HG03135 (cell line): ENCODE data around the gene GRAMD2B.
"Not testable (repeated sequence)": the region's sequence is repeated elsewhere in the genome, so short reads cannot be mapped to it uniquely, and the experiment has no call there.

Experiments used
- ATAC-seq: cut with Tn5 transposase; IDR thresholded peaks from one replicate; pipeline ENCODE4 v1.9.1; 2021; ENCODE audit warnings: mild to moderate bottlenecking, moderate library complexity; ENCODE audit not compliant: unreplicated experiment

GRAMD2B gene

DNA sequence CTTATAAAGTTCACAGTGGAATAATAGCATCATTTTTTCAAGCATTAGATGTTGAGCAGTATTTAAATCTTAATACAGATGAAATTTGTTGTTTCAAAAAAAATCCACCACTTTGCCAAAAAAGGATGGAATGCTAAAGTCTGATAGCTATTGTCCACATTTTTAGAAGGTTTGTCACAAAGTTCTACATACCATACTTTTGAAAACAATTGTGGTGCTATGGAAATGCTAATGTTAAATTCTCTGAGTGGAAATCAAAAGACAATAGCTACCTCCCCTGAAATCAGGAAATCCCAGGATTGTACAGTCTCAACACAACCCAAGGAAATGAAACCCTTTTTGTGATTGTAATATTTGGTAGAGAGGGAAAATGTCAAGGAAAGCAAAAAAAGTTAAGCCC lies 19.3 kb upstream of the GRAMD2B start:
- no peak for ATAC-seq

DNA sequence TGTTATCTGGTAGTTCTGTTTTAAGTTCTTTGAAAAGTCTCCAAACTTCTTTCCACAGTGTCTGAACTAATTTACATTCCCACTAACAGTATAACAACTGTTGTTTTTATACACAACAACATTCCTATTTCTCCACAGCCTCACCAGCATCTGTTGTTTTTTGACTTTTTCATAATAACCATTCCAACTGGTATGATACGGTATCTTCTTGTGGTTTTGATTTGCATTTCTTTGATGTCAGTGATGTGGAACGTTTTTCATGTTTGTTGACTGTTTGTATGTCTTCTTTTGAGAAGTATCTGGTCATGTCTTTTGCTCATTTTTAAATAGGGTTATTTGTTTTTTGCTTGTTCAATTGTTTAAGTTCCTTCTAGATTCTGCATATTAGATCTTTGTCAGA lies 12.6 kb upstream of the GRAMD2B start:
- ATAC-seq, result no peak

GRCh38 chr5:126413856-126414255 lies 9.4 kb upstream of the GRAMD2B start:
- no peak for ATAC-seq

DNA sequence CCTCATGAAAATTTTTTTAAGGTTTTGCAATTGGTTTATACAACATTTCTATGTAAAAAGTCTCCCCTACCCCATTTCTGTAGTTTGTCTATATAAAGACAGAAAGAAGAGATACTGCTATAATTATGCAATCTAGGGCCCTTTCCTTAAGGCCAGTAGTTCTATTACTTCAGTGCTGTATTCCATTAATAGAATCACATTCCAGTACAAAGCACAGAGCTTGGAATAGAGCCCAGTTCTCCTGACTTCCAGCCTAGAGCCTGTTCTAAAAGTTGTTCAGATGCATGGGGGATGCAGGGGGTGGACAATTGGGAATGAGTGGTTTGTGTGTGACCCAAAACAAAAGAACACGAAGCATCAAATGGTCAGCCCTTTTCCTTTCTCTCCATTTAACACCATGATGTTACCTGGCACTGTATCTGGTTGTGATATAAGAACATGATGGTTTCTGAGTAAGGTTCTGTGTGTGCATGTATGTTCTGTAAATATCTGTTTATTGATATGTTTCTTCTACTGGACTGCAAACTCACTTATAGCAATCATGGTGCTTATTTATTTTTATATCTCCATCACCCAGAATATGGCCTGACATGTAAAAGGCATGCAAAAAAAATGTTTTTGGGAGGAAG lies 8.2 kb upstream of the GRAMD2B start:
- no peak for ATAC-seq

- ATAC-seq, result no peak
Measured at GRCh38 chr5:126415789-126416188, 7.4 kb upstream of the GRAMD2B start.

GRCh38 chr5:126416266-126416925 lies 6.8 kb upstream of the GRAMD2B start:
- ATAC-seq, result no peak

GRCh38 chr5:126417178-126417577 lies 6.0 kb upstream of the GRAMD2B start:
- ATAC-seq, result no peak

DNA sequence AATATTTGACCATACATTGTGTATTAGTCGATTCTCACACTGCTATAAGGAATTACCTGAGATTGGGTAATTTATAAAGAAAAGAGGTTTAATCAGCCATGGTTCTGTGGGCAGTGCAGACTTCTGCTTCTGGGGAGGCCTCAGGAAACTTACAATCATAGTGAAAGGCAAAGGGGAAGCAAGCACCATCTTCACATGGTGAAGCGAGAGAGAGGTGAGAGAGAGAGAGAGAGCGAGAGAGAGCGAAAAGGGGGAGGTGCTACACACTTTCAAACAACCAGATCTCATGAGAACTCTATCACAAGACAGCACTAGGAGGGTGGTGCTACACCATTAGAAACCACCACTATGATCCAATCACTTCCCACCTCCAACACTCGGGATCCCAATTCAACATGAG lies 4.1 kb upstream of the GRAMD2B start:
- no peak for ATAC-seq

DNA sequence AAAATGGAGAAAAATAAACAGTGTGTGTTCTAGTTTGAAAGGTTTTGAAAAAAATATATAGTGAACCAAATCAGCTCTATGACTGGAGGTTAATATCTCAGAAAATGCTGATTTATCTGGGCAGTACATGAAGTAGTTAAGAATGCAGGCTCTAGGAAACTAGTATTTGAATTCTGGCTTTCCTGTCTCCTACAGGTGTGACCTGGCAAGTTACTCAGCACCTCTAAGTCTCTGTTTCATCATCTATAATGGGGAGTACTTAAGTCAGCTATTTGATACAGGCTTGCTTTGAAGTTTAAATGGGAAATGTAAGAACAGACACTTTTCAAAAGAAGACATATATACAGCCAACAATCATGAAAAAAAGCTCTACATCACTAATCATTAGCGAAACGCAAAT lies 5.2 kb downstream of the GRAMD2B start:
- ATAC-seq, result no peak

DNA sequence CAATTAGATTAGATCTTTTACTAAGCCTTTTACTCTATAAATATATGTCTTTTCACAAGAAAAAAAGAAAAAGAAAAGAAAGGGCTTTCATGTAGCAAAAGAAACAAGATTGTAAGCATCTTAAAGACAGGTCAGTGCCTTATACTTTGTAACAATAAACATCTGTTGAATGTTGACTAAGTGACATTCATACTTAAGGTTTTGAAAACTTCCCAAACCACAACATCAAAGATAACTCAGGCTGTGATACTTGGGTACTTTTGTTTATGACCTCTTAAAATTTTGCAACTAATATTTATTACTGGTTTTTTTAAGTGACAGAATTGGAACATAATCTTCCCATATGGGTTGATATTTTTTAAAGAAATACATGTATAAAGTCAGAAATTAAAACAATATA lies 7.4 kb downstream of the GRAMD2B start:
- ATAC-seq, result no peak

DNA sequence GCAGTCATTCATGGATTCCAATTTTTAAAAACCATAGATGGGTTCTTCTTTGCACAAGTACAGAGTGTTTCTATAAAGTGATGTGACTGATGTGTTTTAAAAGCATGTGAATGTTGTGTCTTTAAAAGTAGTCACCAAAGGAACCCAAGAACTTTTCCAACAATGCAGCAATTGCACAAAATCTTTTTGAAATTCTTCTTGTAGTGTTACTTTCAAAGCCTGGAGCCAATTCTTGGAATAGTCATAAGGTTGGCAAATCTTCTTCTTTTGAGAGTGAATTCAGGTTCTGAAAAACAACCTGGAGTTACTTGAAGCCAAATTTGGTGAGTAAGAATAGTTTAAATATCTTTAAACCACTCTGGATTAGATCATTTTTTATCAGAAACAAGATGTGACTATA lies 10.5 kb downstream of the GRAMD2B start:
- ATAC-seq, result no peak

DNA sequence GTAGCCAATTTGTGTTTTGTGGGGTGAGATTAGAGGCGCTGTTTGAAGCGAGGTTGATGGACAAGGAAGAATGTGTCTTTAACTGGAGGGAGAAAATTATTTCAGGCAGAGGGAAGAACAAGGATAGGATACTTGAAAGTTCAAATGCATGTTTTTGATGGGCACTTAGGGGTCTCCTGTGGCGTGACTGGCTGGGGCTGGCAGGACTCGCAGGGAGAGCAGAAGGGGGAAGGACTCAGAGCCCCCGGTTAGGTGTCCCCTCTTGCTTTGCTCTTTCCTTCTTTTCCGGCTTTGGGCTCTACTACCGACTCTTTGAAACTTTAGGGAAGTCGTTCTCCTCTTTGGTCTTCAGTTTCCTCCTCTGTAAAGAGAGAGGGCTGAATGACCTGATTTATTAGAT lies 12.1 kb downstream of the GRAMD2B start:
- ATAC-seq, result no peak

DNA sequence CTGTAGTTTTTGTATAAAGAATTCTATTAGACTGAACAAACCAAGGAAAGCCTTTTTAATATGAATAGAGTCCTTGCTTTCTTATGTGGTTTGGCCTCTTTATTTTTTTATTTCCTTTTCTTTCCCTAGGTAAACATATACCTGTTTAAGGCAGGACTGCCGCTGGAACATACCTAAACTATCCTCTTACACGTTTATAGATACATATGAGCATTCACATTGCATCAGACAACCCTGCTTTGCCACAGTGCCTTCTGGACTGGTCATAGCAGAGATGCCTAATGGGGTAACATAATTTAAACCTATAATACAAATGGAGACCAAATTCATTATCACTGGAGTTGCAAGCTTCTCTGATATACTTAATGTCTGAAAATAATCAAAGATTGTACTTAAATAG lies 12.5 kb downstream of the GRAMD2B start:
- no peak for ATAC-seq

DNA sequence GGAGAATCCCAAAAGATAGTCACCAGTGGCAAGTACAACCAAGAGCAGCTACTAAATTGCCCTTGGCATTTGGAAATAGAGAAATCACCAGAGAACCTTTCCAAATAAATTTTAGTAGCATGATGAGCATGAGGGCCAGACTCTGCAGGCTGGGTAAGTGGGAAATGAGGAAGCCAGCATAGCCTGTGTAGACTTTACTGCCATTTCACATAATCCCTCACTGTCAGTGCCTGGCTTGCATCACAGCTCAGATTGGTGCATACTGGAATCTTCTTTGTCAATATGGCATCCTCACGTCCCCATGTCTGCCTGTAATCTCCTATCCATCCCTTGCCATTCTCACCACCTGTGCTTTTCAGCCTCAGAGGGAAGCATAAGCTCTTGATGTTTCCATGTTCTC lies 14.5 kb downstream of the GRAMD2B start:
- no peak for ATAC-seq

DNA sequence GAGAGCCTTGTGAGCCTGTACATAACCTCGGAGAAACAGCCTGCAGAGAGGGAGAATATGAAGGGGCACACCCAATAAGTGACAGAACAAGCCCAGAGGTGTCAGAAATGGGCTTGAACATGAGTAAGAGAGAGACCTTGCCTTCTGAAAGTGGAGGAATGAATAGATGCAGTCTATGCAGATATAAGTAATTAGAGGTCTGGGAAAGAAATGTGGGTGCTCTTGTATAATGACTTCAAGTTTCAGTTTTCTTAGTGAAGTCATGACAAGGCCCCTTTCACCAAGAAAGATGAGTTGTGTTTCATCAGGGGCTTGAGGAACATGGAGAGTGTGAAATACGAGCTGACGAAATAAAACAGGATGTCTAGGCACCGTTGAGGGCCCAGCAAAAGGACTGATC lies 15.1 kb downstream of the GRAMD2B start:
- ATAC-seq, result peak; percentile 76

- ATAC-seq, result no peak
Measured at GRCh38 chr5:126438868-126439267, 15.7 kb downstream of the GRAMD2B start.

GRCh38 chr5:126439724-126440123 lies 16.5 kb downstream of the GRAMD2B start:
- not testable (repeated sequence) for ATAC-seq

DNA sequence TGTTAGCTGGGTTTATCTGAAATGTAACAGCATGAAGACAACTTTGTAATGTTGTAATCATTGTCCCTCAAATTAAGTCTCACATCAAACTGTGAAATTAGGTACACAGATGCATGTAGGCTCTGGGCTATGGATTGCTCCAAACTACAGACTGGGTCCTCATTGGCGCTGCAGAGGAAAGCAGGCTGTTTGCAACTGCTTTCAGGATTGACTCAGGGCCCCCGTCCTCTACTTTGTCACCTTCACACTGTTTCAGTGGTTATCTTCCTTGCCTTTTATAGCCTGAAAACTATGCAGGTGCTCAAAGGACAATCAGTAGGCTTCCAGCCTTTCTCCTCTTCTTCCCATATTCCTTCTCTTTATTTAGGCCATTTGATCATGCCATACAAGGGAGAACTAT lies 18.0 kb downstream of the GRAMD2B start:
- no peak for ATAC-seq

- peak; percentile 85 for ATAC-seq
Measured at GRCh38 chr5:126443374-126443851, 20.2 kb downstream of the GRAMD2B start.

DNA sequence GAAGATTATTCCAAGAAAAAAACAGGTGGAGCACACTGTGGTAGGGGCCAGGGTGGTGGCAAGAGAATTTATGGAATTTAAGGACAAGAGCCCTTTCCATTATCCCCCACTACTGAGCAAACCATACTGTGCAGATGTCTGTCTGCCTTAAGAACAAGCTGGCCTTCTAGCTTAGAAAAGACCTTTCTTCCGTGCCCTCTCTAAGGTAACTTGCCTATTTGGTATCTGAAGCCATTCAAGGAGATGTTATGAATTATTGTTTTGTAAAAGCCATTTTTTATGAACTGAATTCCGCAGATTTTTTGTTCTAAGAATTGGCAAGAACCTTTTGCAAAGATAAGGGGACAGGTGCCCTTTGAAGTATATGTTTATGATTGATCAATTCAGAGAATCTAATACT lies 20.9 kb downstream of the GRAMD2B start:
- ATAC-seq, result no peak

- ATAC-seq, result no peak
Measured at GRCh38 chr5:126445502-126446174, 22.4 kb downstream of the GRAMD2B start.

GRCh38 chr5:126446498-126447224 lies 23.5 kb downstream of the GRAMD2B start:
- ATAC-seq, result no peak
